Activated T-helper 2 cell treated with anti-CD3 and anti-CD28 coated beads, Interferon-gamma antibody, Interleukin-2, Interleukin-4, amounts not matched to agents 10 μg/mL and 5 μg/mL and 100 μg/mL, durations not matched to agents 14 hours and 24 hours and 36 hours (primary cell): Measurements from ENCODE around the gene ERP27. TPM values are rescaled to one million over a fixed set of nuclear protein-coding genes. Genes with fewer than 3 reads are reported as not detected.

Experiments
- DNase-seq: peaks from one replicate; pipeline ENCODE4 v3.0.0; 2021; ENCODE audit warnings: low spot score
- H3K27ac Mint-ChIP-seq: one replicate; pipeline ENCODE4 v1.8.0; 2021; ENCODE audit warnings: mixed read lengths
- H3K27me3 Mint-ChIP-seq: one replicate; pipeline ENCODE4 v1.8.0; 2021; ENCODE audit warnings: low read depth, mixed read lengths
- H3K36me3 Mint-ChIP-seq: one replicate; pipeline ENCODE4 v1.8.0; 2021; ENCODE audit warnings: low read depth, mixed read lengths
- H3K4me1 Mint-ChIP-seq: one replicate; pipeline ENCODE4 v1.8.0; 2021; ENCODE audit warnings: low read depth, mixed read lengths
- H3K4me3 Mint-ChIP-seq: one replicate; pipeline ENCODE4 v1.8.0; 2021; ENCODE audit warnings: low read depth, mild to moderate bottlenecking, moderate library complexity, mixed read lengths
- H3K9me3 Mint-ChIP-seq: one replicate; pipeline ENCODE4 v1.8.0; 2021; ENCODE audit warnings: mixed read lengths
- intact Hi-C: fragments of 100-400 bp; cut with micrococcal nuclease; formaldehyde crosslinking; loops from one replicate; pipeline ENCODE4 v1.15.1; 2023
- total RNA-seq: library from RNA; stranded (reverse); gene quantifications from 2 replicates; pipeline ENCODE4 v1.2.3, GENCODE V29; 2022

The ERP27 gene
- total RNA-seq, 1 donor from 2014 or later: 3.2 TPM

DNA sequence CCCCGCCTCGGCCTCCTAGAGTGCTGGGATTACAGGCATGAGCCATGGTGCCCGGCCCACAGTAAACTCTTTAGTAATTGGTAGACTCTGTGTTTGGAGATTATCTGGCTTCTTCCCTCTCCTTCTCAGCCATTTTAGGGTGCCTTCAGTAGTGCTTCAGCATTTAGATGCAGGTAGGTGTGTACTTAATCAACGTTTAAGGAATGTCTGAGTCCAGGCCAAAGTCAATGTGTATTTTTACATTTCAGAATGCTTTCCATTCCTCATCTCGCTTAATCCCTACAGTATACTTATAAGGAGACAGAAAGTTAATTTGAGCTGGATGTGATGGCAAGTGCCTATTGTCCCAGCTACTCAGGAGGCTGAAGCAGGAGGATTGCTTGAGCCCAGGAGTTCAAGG lies 32.2 kb downstream of the ERP27 start:
- Mint-ChIP-seq H3K27me3 (no peaks in the 10 kb centered on the region), H3K4me1 (peaks cover 20% of the 10 kb centered on the region), H3K27ac (no peak overlapping the region), H3K9me3 (no peaks in the 10 kb centered on the region), H3K36me3 (peaks cover 39% of the 10 kb centered on the region), H3K4me3 (no peak overlapping the region)
- intact Hi-C loops: no loop called here
- no peak for DNase-seq

DNA sequence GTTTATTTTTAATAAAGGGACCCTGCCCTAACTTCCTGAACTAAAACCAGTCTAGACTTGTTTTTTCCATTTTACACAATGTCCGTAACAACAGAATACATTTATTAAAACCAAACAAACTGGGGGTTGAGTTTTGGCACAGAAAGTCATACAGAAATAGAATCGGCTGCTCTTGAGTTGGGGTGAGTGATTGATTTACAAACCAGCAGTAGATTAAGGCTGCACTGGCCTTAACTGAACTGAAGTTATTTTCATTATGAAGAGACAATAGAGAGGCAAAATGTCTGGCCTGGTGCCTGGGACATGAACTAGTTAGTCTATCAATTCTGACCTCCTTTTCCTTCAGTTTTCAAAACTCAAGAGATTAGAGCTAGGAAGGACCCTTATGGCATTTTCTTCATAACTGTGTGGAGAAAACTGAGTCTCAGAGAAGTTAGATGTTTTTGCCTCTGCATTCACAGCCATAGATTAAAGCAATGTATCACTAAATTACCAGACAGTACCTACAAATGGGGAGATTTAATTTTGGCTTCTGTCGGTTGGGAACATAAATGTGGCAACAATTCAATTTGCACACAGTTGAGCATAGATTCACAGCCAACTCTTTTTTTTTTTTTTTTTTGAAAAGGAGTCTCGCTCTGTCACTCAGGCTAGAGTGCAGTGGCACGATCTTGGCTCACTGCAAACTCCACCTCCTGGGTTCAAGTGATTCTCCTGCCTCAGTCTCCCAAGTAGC lies 32.9 kb downstream of the ERP27 start:
- Mint-ChIP-seq H3K4me3 (no peak overlapping the region), H3K4me1 (peaks cover 15% of the 10 kb centered on the region), H3K27me3 (no peaks in the 10 kb centered on the region), H3K36me3 (peaks cover 35% of the 10 kb centered on the region), H3K27ac (no peak overlapping the region), H3K9me3 (no peaks in the 10 kb centered on the region)
- intact Hi-C loops: no loop called here
- no peak for DNase-seq

DNA sequence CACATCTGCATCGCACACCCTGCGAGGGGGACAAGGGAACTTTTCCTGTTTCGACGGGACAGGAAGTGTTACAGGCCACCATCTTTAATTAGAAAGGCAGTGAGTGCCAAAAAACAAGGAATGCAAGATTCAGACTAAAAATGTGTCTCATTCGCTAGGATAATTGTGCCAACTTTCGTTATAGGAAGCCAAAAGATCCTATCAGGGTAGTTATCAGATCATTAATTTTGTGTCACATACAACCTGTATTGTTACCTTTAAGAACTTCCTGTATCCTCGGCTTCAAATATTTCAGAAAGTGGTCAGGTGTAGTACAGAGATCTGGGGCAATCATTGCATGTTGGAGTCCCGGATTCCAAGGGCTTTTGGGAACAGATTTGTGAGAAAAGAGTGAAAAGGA lies 33.5 kb downstream of the ERP27 start:
- DNase-seq: no peak
- no peak overlapping the region for H3K4me3 Mint-ChIP-seq
- no peaks in the 10 kb centered on the region for H3K9me3 Mint-ChIP-seq
- peaks cover 10% of the 10 kb centered on the region for H3K4me1 Mint-ChIP-seq
- peaks cover 30% of the 10 kb centered on the region for H3K36me3 Mint-ChIP-seq
- H3K27me3 Mint-ChIP-seq: no peaks in the 10 kb centered on the region
- intact Hi-C loops: no loop called here
- H3K27ac Mint-ChIP-seq: no peak overlapping the region

DNA sequence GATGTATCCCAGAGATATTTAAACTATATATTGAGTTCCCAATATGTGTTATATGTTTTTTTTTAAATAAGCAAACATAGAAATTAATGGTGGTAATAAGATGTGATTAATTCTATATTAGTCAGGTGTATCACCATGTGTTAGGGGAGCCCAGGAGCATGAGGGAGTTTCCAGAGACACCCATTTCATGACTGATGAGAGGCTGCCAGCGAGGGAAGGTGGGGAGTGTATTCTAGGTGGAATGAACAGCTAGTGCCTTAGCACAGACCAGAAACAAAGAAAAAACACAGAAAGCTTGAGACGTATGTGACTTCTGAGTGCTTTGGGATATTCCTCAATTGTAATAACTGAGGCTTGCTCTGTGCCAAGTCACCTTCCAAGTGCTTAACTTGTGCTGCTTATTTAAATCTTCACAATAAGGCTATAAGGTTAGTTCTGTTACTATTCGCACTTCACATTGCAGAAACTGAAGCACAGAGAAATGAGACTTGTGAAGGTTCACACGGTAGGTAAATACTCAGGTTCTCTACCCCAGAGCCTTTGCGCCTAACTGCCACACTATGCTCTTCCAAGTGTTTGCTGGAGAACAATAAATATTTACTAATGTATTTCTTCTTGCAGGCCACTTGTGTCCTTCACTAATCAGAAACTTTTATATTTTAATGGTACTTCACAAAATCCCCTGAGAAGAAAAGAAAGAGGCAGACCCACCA lies 34.8 kb downstream of the ERP27 start:
- H3K4me3 Mint-ChIP-seq: no peak overlapping the region
- no peaks in the 10 kb centered on the region for H3K27me3 Mint-ChIP-seq
- DNase-seq: no peak
- peaks cover 10% of the 10 kb centered on the region for H3K4me1 Mint-ChIP-seq
- H3K36me3 Mint-ChIP-seq: peaks cover 22% of the 10 kb centered on the region
- H3K9me3 Mint-ChIP-seq: no peaks in the 10 kb centered on the region
- intact Hi-C loops: no loop called here
- H3K27ac Mint-ChIP-seq: no peak overlapping the region

DNA sequence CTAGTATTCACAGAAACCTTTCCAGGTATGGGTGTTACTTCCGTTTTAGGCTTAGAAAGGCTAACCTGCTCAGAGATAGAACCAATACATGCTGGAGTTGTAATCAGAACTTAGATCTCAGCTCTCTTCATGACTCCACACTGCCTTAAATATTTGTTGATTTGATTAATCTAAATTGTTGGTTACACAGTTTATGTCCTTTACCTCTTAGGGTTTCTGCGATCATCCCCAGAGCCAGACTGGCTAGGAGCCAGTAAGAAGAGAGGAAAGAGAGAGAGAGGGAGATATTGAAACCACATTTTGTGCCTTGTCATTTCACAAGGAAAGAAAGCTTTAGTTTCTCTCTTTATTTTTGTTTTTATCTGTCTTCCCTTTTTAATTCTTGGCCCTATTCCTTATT lies 35.9 kb downstream of the ERP27 start:
- Mint-ChIP-seq H3K27me3 (no peaks in the 10 kb centered on the region), H3K9me3 (no peaks in the 10 kb centered on the region), H3K36me3 (peaks cover 12% of the 10 kb centered on the region), H3K27ac (no peak overlapping the region), H3K4me1 (peaks cover 2% of the 10 kb centered on the region), H3K4me3 (no peak overlapping the region)
- intact Hi-C loops: no loop called here
- no peak for DNase-seq

DNA sequence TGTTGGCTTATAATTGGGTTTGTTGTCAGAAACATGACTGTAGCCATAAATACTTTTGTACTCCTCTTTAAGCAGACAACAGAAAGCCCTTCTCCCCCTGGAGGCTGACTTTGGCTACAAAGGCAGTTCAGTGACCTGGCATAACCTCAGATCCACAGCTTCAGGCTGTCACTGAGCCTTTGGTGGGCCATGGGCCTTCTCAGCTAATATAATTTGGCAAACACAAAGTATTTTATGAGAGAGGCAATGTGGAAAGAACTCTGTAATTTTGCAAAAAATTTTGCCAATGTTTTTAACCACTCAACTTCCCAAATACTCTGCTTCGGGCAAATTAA lies 37.1 kb downstream of the ERP27 start:
- intact Hi-C loops: no loop called here
- DNase-seq: no peak
- Mint-ChIP-seq H3K27ac (no peak overlapping the region), H3K4me3 (no peak overlapping the region), H3K4me1 (peaks cover 2% of the 10 kb centered on the region), H3K36me3 (peaks cover 5% of the 10 kb centered on the region), H3K27me3 (no peaks in the 10 kb centered on the region), H3K9me3 (no peaks in the 10 kb centered on the region)

DNA sequence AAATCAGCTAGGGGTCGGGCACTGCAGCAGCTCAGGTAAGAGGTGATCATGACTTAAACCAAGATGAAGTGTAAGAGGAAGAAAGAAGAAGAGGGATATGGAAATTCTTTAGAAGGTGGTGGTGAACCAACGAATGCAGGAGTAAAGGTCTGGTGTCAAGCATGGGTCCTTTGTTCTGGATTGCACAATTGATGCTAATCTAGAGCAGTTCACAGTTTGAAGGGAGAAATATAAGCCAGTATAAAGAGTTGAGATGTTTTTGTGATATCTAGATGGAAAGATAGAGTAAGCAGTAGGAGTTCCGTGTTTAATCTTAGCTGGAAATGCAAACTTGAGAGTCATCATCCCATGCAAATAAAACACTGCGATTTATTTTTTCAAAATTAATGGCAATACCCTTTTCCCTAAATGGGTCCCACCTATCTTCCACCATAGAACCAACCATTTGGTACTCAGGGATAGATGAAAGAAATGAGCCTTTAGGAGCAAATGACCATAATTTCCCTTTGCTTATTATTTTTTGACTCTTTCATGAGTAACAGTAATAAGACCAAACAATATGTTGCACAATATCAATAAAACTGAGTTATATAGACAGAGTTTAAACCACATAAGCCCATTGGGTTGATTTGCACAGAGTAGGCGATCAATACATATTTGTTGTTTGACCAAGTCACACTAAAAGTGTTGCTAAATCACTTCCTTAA lies 37.7 kb downstream of the ERP27 start:
- peaks cover 2% of the 10 kb centered on the region for H3K4me1 Mint-ChIP-seq
- no peak overlapping the region for H3K4me3 Mint-ChIP-seq
- intact Hi-C loops: no loop called here
- peaks cover 5% of the 10 kb centered on the region for H3K36me3 Mint-ChIP-seq
- peaks cover 2% of the 10 kb centered on the region for H3K27me3 Mint-ChIP-seq
- no peak for DNase-seq
- H3K27ac Mint-ChIP-seq: no peak overlapping the region
- no peaks in the 10 kb centered on the region for H3K9me3 Mint-ChIP-seq

DNA sequence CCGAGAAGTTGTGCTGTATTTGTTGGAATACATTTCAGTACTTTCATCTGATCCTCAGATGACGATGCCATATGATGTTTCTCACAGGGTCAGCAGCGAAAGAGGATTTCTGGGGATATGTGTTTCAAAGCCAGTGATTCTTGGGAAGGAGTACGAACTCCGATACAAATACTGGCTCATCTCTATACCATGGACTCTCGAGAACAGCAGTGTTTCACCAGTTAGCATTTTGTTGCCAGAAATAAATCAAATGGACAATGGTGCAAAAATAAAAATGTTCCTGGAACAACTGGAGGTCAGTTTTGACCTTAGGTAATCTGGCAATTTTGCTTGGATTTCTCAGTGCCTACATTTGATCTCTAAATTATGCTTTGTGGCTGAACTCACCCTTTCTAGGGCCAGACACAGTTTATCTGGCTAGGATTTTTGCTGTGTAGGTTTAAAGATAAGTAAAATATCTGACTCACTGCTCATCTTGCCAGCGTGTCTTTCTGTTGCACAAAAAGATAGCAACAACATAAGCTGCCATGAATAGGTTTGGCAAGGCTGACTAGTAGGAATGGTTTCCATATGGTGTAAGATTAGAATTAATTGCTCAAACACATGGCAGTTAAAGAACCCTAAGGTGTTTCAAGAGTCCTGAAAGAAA lies 41.7 kb downstream of the ERP27 start:
- Mint-ChIP-seq H3K27me3 (peaks cover 9% of the 10 kb centered on the region), H3K27ac (no peak overlapping the region), H3K9me3 (no peaks in the 10 kb centered on the region), H3K36me3 (no peaks in the 10 kb centered on the region), H3K4me1 (no peaks in the 10 kb centered on the region), H3K4me3 (no peak overlapping the region)
- intact Hi-C loops: no loop called here
- DNase-seq: no peak

DNA sequence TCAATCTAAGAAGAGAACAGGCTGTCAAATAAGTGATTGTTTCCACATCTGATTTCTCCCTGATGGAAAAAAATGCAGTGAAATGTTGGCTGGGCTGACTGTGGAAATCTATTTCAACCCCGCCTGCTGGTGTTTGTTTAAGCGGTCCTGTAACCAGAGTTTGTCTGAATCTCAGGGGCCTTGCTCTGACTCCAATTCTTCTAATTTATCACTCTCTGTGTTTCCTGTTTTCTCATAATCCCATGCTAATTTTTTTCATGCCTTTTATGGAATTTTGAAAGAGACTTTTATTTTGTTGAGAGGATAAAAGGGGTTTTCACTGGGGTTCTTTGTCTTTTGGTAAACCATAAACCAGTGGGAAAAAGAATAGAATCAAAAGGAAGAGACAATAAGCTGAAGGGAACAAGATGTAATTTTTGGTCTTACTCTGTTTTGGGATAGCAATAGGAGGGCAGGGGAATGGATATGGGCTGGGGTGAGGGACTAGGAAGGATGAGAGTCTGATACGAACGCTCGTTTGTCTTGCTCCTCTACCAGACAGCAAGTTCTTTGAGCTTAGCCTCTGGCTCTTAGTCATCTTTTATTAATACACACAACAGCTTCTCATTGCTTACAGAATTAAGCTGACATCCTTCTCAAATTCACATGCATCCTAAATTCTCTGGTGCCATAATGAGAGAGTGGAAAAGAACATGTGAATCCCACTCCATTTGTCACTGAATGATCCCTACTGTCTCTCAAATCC lies 44.7 kb downstream of the ERP27 start:
- H3K36me3 Mint-ChIP-seq: no peaks in the 10 kb centered on the region
- H3K4me1 Mint-ChIP-seq: no peaks in the 10 kb centered on the region
- no peak overlapping the region for H3K4me3 Mint-ChIP-seq
- DNase-seq: no peak
- no peak overlapping the region for H3K27ac Mint-ChIP-seq
- peaks cover 22% of the 10 kb centered on the region for H3K27me3 Mint-ChIP-seq
- no peaks in the 10 kb centered on the region for H3K9me3 Mint-ChIP-seq
- intact Hi-C loops: no loop called here

DNA sequence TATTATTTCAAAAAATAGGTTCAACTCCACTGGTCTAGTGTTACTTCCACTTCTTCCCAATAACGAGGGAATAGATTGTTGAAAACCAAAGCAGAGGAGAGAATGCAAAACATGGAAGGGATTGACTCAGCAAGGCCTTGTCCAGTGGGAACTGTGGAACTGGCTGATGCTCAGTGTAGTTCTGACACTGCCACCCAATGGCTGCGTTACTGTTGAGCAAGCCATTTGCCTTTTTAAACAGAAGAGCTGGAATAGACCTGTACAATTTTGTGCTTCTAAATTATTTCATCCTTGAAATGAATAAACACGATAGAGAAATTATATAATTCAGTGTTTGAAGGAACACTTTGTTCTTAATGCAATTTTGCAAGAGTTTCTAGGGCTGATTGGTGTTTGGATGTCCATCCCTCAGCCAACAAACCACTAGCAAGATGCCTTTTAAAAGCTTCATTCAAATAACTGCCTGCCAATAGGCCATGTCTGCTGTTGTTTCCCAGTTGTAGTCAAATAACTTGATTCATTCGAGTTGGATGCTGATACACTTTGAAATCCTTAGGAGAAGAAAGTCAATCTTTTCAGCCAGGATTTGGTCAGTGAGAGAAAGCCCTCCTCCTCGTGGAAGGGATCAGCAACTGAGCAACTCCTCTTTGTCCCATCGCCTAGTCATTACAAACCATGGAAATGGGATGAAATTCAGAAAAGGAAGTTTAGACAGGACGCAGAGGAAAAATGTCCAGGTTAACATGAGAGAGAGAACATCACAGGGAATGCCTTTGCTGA lies 45.4 kb downstream of the ERP27 start:
- intact Hi-C loops: no loop called here
- Mint-ChIP-seq H3K27me3 (peaks cover 28% of the 10 kb centered on the region), H3K4me1 (no peaks in the 10 kb centered on the region), H3K9me3 (no peaks in the 10 kb centered on the region), H3K4me3 (no peak overlapping the region), H3K27ac (no peak overlapping the region), H3K36me3 (no peaks in the 10 kb centered on the region)
- no peak for DNase-seq

DNA sequence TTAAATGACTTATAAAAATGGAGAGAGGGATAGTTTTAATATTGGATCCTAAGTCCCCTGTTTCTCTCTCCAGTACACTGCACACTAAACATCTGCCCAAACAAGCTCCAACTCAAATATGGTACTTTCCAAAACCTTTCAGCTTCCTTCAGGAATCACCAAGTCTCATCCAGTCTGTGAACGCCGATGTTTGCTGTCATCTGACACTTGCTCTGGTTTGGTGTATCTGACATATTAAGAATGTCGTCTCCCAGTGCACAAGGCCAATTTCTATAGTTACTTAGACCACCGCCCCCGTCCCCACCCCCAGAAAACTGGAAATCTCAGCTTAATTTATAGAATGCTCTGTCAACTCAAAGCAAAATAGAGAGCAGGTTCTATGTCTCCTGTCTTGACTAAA lies 47.6 kb downstream of the ERP27 start:
- Mint-ChIP-seq H3K4me3 (no peak overlapping the region), H3K36me3 (no peaks in the 10 kb centered on the region), H3K27ac (no peak overlapping the region), H3K4me1 (no peaks in the 10 kb centered on the region), H3K9me3 (no peaks in the 10 kb centered on the region), H3K27me3 (peaks cover 37% of the 10 kb centered on the region)
- DNase-seq: no peak
- intact Hi-C loops: no loop called here

DNA sequence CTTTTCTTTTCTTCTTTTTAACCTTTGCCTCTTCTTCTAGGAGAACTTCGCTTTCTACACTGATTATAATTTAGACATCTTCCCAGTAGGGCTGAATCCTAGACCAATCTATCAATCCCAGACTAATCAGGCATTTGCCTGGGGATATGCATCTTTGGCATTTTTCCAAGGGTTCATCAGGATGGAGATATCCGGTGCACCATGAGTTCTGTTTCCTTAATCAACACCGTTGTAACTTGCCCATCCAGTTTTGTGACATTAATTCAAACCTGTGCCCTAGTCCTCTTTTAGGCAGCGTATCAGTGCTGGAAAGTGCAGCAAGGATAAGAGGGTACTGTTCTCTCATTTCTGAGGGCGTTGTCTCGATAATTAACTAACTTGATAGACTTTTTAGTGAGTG lies 52.1 kb downstream of the ERP27 start:
- no peak for DNase-seq
- Mint-ChIP-seq H3K27me3 (peaks cover 39% of the 10 kb centered on the region), H3K9me3 (no peaks in the 10 kb centered on the region), H3K27ac (no peak overlapping the region), H3K36me3 (no peaks in the 10 kb centered on the region), H3K4me3 (no peak overlapping the region), H3K4me1 (peaks cover 6% of the 10 kb centered on the region)
- intact Hi-C loops: no loop called here
